Gastroesophageal sphincter (tissue), 3 donors: ENCODE data around the gene ZNF587B.

Source experiments
- EP300 ChIP-seq: sonication (generic); formaldehyde crosslinking; IDR thresholded peaks from one replicate; pipeline ENCODE4 v1.6.1; 2017; ENCODE audit warnings: antibody characterized with exemption, mild to moderate bottlenecking
- POLR2A ChIP-seq, 2 donors: fragments of 450-650 bp; IDR thresholded peaks; one replicate each; pipeline ENCODE4 v1.6.1; 2017; ENCODE audit warnings: antibody characterized with exemption in 2 of 2, mild to moderate bottlenecking in 2 of 2, moderate library complexity in 1 of 2
- POLR2AphosphoS5 ChIP-seq: sonication (generic); formaldehyde crosslinking; IDR thresholded peaks from one replicate; pipeline ENCODE4 v1.6.1; 2017; ENCODE audit warnings: antibody characterized with exemption
- TF ChIP-seq, protein P1 (sequence below), 4 experiments: fragments of 200-600 bp in 2 of 4; fragments of 450-650 bp in 2 of 4; sonication (generic) in 1 of 4; IDR thresholded peaks; one replicate each; pipeline ENCODE4 v1.5.1; 2017 to 2019; ENCODE audit warnings: antibody characterized with exemption in 4 of 4, mild to moderate bottlenecking in 2 of 4, moderate library complexity in 2 of 4

DNA sequence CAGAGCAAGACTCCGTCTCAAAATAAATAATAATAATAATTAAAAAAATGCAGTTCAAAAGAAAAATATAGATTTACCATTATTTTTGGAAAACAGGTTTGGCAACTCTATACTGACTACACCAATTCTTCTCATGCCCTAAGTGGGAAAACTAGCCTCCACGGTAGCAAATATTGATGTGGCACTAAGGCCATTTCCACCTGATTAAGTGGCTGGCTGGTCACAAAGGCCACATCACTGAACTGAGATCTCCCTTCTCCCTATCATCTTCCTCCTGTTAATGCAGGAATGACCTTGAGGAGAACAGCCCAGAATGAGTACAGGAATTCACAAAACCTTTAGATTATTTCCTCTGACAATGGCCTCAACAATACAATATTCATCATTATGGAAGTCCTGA, 40.1 kb downstream of the ZNF587B start:
- no peak for TF ChIP-seq POLR2AphosphoS5
- no peak for TF ChIP-seq POLR2A (IDR thresholded peaks at IDR 0.05)
- TF ChIP-seq, protein P1, sequence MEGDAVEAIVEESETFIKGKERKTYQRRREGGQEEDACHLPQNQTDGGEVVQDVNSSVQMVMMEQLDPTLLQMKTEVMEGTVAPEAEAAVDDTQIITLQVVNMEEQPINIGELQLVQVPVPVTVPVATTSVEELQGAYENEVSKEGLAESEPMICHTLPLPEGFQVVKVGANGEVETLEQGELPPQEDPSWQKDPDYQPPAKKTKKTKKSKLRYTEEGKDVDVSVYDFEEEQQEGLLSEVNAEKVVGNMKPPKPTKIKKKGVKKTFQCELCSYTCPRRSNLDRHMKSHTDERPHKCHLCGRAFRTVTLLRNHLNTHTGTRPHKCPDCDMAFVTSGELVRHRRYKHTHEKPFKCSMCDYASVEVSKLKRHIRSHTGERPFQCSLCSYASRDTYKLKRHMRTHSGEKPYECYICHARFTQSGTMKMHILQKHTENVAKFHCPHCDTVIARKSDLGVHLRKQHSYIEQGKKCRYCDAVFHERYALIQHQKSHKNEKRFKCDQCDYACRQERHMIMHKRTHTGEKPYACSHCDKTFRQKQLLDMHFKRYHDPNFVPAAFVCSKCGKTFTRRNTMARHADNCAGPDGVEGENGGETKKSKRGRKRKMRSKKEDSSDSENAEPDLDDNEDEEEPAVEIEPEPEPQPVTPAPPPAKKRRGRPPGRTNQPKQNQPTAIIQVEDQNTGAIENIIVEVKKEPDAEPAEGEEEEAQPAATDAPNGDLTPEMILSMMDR (IDR thresholded peaks at IDR 0.05), result no peak
- TF ChIP-seq EP300, result no peak
